ENCODE measurements around the gene MCRIP1. TPM values are rescaled to one million over a fixed set of nuclear protein-coding genes. Genes with fewer than 3 reads are reported as not detected.

Gene MCRIP1
- total and polyA plus RNA-seq, 2 of the 13 experiments (the other 11 are each of a cell fraction or from before 2014, with no cell fraction given), result 79.7 to 84.9 TPM

- no peak for TF ChIP-seq ZNF800 (CRISPR knock-in tag; IDR thresholded peaks at IDR 0.05)
- TF ChIP-seq, protein P1, sequence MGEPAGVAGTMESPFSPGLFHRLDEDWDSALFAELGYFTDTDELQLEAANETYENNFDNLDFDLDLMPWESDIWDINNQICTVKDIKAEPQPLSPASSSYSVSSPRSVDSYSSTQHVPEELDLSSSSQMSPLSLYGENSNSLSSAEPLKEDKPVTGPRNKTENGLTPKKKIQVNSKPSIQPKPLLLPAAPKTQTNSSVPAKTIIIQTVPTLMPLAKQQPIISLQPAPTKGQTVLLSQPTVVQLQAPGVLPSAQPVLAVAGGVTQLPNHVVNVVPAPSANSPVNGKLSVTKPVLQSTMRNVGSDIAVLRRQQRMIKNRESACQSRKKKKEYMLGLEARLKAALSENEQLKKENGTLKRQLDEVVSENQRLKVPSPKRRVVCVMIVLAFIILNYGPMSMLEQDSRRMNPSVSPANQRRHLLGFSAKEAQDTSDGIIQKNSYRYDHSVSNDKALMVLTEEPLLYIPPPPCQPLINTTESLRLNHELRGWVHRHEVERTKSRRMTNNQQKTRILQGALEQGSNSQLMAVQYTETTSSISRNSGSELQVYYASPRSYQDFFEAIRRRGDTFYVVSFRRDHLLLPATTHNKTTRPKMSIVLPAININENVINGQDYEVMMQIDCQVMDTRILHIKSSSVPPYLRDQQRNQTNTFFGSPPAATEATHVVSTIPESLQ (CRISPR knock-in tag; conservative IDR thresholded peaks at IDR 0.05), result no peak
- no peak; the same call in 1 of the 2 replicates for TF ChIP-seq MYC (CRISPR knock-in tag; IDR thresholded peaks at IDR 0.05; ENCODE audit: borderline replicate concordance)
- TF ChIP-seq SNRNP70 (IDR thresholded peaks at IDR 0.05; ENCODE audit: low read depth, low read length), result no peak
- TF ChIP-seq SATB2 (CRISPR knock-in tag; IDR thresholded peaks at IDR 0.05), result no peak
- no peak; the same call in 1 of the 2 replicates for TF ChIP-seq ZNF788 (CRISPR knock-in tag; IDR thresholded peaks at IDR 0.05; ENCODE audit: borderline replicate concordance)
- TF ChIP-seq, protein P2, sequence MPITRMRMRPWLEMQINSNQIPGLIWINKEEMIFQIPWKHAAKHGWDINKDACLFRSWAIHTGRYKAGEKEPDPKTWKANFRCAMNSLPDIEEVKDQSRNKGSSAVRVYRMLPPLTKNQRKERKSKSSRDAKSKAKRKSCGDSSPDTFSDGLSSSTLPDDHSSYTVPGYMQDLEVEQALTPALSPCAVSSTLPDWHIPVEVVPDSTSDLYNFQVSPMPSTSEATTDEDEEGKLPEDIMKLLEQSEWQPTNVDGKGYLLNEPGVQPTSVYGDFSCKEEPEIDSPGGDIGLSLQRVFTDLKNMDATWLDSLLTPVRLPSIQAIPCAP (CRISPR knock-in tag; IDR thresholded peaks at IDR 0.05; ENCODE audit: low read depth), result no peak
- TF ChIP-seq ZNF7 (CRISPR knock-in tag; IDR thresholded peaks at IDR 0.05), result no peak
- TF ChIP-seq, protein P3, sequence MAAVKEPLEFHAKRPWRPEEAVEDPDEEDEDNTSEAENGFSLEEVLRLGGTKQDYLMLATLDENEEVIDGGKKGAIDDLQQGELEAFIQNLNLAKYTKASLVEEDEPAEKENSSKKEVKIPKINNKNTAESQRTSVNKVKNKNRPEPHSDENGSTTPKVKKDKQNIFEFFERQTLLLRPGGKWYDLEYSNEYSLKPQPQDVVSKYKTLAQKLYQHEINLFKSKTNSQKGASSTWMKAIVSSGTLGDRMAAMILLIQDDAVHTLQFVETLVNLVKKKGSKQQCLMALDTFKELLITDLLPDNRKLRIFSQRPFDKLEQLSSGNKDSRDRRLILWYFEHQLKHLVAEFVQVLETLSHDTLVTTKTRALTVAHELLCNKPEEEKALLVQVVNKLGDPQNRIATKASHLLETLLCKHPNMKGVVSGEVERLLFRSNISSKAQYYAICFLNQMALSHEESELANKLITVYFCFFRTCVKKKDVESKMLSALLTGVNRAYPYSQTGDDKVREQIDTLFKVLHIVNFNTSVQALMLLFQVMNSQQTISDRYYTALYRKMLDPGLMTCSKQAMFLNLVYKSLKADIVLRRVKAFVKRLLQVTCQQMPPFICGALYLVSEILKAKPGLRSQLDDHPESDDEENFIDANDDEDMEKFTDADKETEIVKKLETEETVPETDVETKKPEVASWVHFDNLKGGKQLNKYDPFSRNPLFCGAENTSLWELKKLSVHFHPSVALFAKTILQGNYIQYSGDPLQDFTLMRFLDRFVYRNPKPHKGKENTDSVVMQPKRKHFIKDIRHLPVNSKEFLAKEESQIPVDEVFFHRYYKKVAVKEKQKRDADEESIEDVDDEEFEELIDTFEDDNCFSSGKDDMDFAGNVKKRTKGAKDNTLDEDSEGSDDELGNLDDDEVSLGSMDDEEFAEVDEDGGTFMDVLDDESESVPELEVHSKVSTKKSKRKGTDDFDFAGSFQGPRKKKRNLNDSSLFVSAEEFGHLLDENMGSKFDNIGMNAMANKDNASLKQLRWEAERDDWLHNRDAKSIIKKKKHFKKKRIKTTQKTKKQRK (IDR thresholded peaks at IDR 0.05; ENCODE audit: low read length), result no peak
- TF ChIP-seq AGO2 (optimal IDR thresholded peaks at IDR 0.05; ENCODE audit: low read depth, low read length), result no peak
- TF ChIP-seq PRMT3 (CRISPR knock-in tag; IDR thresholded peaks at IDR 0.05; ENCODE audit: borderline replicate concordance, low read depth), result no peak
- no peak for TF ChIP-seq SYNCRIP (IDR thresholded peaks at IDR 0.05; ENCODE audit: insufficient read depth, low read depth, low read length)
- TF ChIP-seq, protein P4, sequence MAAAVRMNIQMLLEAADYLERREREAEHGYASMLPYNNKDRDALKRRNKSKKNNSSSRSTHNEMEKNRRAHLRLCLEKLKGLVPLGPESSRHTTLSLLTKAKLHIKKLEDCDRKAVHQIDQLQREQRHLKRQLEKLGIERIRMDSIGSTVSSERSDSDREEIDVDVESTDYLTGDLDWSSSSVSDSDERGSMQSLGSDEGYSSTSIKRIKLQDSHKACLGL (CRISPR knock-in tag; IDR thresholded peaks at IDR 0.05), result 0 out of 2 replicates have a peak, but pooled peaks have one; percentile 18
- no peak for TF ChIP-seq ZNF790 (CRISPR knock-in tag; IDR thresholded peaks at IDR 0.05; ENCODE audit: borderline replicate concordance)
- no peak for TF ChIP-seq KDM4B (CRISPR knock-in tag; IDR thresholded peaks at IDR 0.05)
- TF ChIP-seq ZNF432 (CRISPR knock-in tag; IDR thresholded peaks at IDR 0.05; ENCODE audit: borderline replicate concordance), result no peak
- no peak for TF ChIP-seq SOX6 (IDR thresholded peaks at IDR 0.05)
- peak; percentile 47; the same call in 1 of the 2 replicates for TF ChIP-seq SOX6 (CRISPR knock-in tag; IDR thresholded peaks at IDR 0.05)
- no peak for TF ChIP-seq MIER3 (CRISPR knock-in tag; IDR thresholded peaks at IDR 0.05; ENCODE audit: borderline replicate concordance)
Measured at GRCh38 chr17:81831957-81832607, 1.0 kb downstream of the MCRIP1 start (continued).
